Esophagus muscularis mucosa (tissue), 4 donors: ENCODE data around the gene AS3MT. TPM values are rescaled to one million over a fixed set of nuclear protein-coding genes. Genes with fewer than 3 reads are reported as not detected.
A peak's percentile ranks its signal among the peaks of the same experiment; 100 is the strongest.
"Not testable (repeated sequence)": the region's sequence is repeated elsewhere in the genome, so short reads cannot be mapped to it uniquely, and the experiment has no call there.

Experiments
- DNase-seq: peaks from one replicate; pipeline ENCODE4 v3.0.0-alpha.2; 2017; ENCODE audit errors: extremely low spot score
- H3K27ac ChIP-seq, 4 donors: fragments of 200-600 bp; sonication (generic); replicated peaks in 1 of 4; 1 replicate in 3 of 4; 2 replicates in 1 of 4; pipeline ENCODE4 v1.5.1; 2016 to 2019; ENCODE audit warnings: mild to moderate bottlenecking in 1 of 4
- H3K27me3 ChIP-seq, 4 donors: fragments of 200-600 bp; sonication (generic); one replicate each; pipeline versions ENCODE4 v1.5.1 to v1.6.0; 2016 to 2019
- H3K36me3 ChIP-seq, 4 donors: fragments of 200-600 bp; sonication (generic); one replicate each; pipeline ENCODE4 v1.5.1; 2016 to 2019
- H3K4me1 ChIP-seq, 4 donors: fragments of 200-600 bp; sonication (generic); one replicate each; pipeline ENCODE4 v1.5.1; 2016 to 2019
- H3K4me3 ChIP-seq, 4 donors: fragments of 200-600 bp; sonication (generic); 1 replicate in 2 of 4; 2 replicates in 2 of 4; pipeline ENCODE4 v1.5.1; 2016 to 2019; ENCODE audit warnings: mild to moderate bottlenecking in 4 of 4, moderate library complexity in 1 of 4
- H3K9me3 ChIP-seq, 4 donors: fragments of 200-600 bp; sonication (generic); 1 replicate in 3 of 4; 2 replicates in 1 of 4; pipeline ENCODE4 v1.5.1; 2016 to 2019
- EP300 ChIP-seq: sonication (generic); formaldehyde crosslinking; IDR thresholded peaks from one replicate; pipeline ENCODE4 v1.6.1; 2017; ENCODE audit warnings: antibody characterized with exemption
- POLR2A ChIP-seq: fragments of 450-650 bp; IDR thresholded peaks from one replicate; pipeline ENCODE4 v1.6.1; 2017; ENCODE audit warnings: antibody characterized with exemption, moderate library complexity, mild to moderate bottlenecking, low read depth
- POLR2AphosphoS5 ChIP-seq, 2 donors: sonication (generic); formaldehyde crosslinking; IDR thresholded peaks; one replicate each; pipeline ENCODE4 v1.6.1; 2017; ENCODE audit warnings: antibody characterized with exemption in 2 of 2
- WGBS: methylation state at CpG from one replicate; pipeline ENCODE4 v1.1.5; 2018; 5-methylcytosine and 5-hydroxymethylcytosine counted together
- intact Hi-C: fragments of 100-400 bp; cut with DNase I; formaldehyde crosslinking; loops from one replicate; pipeline ENCODE4 v1.15.1; 2023
- total RNA-seq, 4 donors: library from RNA; depleted of rRNA; stranded (reverse); fragments of >200 nt; gene quantifications; one replicate each; pipeline versions ENCODE4 v1.1.0 to v1.2.1, GENCODE V29; 2016
- TF ChIP-seq, protein P1 (sequence below), 3 experiments: fragments of 200-600 bp in 2 of 3; fragments of 450-650 bp in 1 of 3; sonication (generic) in 2 of 3; IDR thresholded peaks; one replicate each; pipeline ENCODE4 v1.5.1; 2017 to 2019; ENCODE audit warnings: antibody characterized with exemption in 3 of 3, mild to moderate bottlenecking in 2 of 3, moderate library complexity in 1 of 3

The AS3MT gene
- total RNA-seq, 4 donors from 2014 or later = 5.1 to 9.3 (median 6.8) TPM

- Histone ChIP-seq H3K9me3 (no peaks in the 10 kb centered on the region), H3K27ac (no peak overlapping the region), H3K4me1 (no peaks in the 10 kb centered on the region), H3K4me3 (no peak overlapping the region), H3K27me3 (no peaks in the 10 kb centered on the region), H3K36me3 (no peaks in the 10 kb centered on the region)
- DNase-seq = no peak
- intact Hi-C loops = no loop called here
- TF ChIP-seq POLR2AphosphoS5 (IDR thresholded peaks at IDR 0.05) (no peak), POLR2A (no peak), EP300 (no peak)
- TF ChIP-seq, protein P1, sequence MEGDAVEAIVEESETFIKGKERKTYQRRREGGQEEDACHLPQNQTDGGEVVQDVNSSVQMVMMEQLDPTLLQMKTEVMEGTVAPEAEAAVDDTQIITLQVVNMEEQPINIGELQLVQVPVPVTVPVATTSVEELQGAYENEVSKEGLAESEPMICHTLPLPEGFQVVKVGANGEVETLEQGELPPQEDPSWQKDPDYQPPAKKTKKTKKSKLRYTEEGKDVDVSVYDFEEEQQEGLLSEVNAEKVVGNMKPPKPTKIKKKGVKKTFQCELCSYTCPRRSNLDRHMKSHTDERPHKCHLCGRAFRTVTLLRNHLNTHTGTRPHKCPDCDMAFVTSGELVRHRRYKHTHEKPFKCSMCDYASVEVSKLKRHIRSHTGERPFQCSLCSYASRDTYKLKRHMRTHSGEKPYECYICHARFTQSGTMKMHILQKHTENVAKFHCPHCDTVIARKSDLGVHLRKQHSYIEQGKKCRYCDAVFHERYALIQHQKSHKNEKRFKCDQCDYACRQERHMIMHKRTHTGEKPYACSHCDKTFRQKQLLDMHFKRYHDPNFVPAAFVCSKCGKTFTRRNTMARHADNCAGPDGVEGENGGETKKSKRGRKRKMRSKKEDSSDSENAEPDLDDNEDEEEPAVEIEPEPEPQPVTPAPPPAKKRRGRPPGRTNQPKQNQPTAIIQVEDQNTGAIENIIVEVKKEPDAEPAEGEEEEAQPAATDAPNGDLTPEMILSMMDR (IDR thresholded peaks at IDR 0.05) = no peak
- 90% methylated on average over 11 of the region's 11 CpGs for WGBS
These were observed 27.4 kb upstream of the AS3MT start for GRCh38 chr10:102841827-102842345.

DNA sequence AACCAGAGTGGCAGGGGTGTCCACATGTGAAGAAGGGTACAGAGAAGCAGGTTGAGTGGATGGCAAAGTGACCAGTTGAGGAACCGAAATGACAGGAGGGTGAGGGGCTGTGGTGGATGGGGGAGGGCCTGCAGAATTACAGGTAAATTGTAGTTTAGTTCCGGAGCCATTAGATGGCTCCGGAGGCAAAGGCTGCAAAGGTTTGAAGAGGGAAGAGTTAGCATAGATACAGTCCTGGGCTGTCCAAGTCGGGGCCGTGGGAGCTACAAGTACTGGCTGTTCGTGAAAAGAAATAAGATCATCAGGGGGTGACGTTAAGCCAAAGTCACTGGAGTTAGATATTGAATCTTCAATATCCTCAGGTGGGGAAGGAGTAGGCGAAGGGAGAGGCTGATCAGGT, 26.1 kb upstream of the AS3MT start:
- H3K27ac ChIP-seq, H3K4me3 ChIP-seq, DNase-seq, H3K9me3 ChIP-seq, H3K4me1 ChIP-seq, H3K27me3 ChIP-seq, H3K36me3 ChIP-seq, intact Hi-C loops: not testable (repeated sequence)
- 66% methylated on average over 8 of the region's 8 CpGs for WGBS

DNA sequence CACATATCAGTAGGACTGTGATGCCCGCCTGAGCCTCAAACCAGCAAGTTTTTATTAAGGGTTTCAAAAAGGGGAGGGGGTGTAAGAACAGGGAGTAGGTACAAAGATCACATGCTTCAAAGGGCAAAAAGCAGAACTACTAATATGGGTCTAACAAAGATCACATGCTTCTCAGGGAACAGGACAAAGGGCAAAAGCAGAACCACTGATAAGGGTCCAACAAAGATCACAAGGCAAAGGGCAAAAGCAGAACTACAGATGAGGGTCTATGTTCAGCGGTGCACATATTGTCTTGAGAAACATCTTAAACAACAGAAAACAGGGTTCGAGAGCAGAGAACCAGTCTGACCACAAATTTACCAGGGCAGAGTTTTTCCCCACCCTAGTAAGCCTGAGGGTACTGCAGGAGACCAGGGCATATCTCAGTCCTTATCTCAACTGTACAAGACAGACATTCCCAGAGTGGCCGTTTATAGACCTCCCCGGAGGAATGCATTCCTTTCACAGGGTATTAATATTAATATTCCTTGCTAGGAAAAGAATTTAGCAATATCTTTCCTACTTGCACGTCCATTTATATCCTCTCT, 25.0 kb upstream of the AS3MT start:
- H3K36me3 ChIP-seq, H3K4me3 ChIP-seq, H3K9me3 ChIP-seq, H3K27ac ChIP-seq, DNase-seq, intact Hi-C loops, H3K4me1 ChIP-seq, H3K27me3 ChIP-seq: not testable (repeated sequence)
- WGBS = 91% methylated on average over 6 of the region's 6 CpGs

DNA sequence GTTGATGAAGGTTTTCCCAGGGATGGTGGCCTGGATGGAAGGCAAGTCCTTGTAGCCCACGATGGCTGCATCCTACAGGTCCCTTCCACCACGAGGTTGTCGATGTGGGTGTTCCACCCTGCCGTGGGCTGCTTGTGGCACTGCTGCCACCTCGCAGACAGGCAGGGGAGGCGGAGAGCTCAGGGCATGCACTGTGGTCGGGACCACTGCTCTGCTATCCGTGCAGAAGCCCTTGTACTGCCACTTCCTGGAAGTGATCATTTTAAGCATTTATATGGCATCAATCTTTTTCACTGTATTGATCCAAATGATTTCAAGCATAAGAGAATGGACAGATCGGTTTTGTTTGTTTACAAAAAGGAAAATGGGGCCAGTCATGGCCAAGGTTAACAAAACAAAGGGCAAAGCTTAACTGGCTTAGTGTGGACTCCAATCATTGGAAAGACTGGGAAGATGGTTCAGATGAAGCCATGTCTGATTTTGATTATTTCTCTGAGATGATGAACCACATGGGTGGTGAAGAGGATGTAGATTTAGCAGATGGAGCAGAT, 23.8 kb upstream of the AS3MT start:
- DNase-seq = no peak
- intact Hi-C loops = no loop called here
- no peaks in the 10 kb centered on the region for H3K27me3 ChIP-seq
- no peaks in the 10 kb centered on the region for H3K36me3 ChIP-seq
- H3K9me3 ChIP-seq = no peaks in the 10 kb centered on the region
- TF ChIP-seq EP300 (no peak), POLR2A (no peak), POLR2AphosphoS5 (IDR thresholded peaks at IDR 0.05) (no peak)
- TF ChIP-seq, protein P1 (IDR thresholded peaks at IDR 0.05) = no peak
- no peaks in the 10 kb centered on the region for H3K4me1 ChIP-seq
- no peak overlapping the region for H3K4me3 ChIP-seq
- 91% methylated on average over 9 of the region's 9 CpGs for WGBS
- no peak overlapping the region for H3K27ac ChIP-seq

GRCh38 chr10:102850025-102850518, 19.2 kb upstream of the AS3MT start:
- no peak for TF ChIP-seq POLR2A
- TF ChIP-seq POLR2AphosphoS5 (IDR thresholded peaks at IDR 0.05) = no peak
- TF ChIP-seq, protein P1 (IDR thresholded peaks at IDR 0.05) = no peak
- TF ChIP-seq EP300 = no peak
- H3K36me3 ChIP-seq = no peaks in the 10 kb centered on the region
- H3K4me1 ChIP-seq = peaks cover 6 to 10% (median 7%) of the 10 kb centered on the region in 4 donors
- no peak for DNase-seq
- intact Hi-C loops = no loop called here
- no peaks in the 10 kb centered on the region for H3K27me3 ChIP-seq
- WGBS = 87% methylated on average over 9 of the region's 9 CpGs
- no peak overlapping the region for H3K4me3 ChIP-seq
- no peaks in the 10 kb centered on the region for H3K9me3 ChIP-seq
- no peak overlapping the region for H3K27ac ChIP-seq

GRCh38 chr10:102853237-102853636, 16.0 kb upstream of the AS3MT start:
- H3K27ac ChIP-seq, H3K9me3 ChIP-seq, H3K36me3 ChIP-seq, intact Hi-C loops, H3K27me3 ChIP-seq, H3K4me3 ChIP-seq, DNase-seq: not testable (repeated sequence)
- H3K4me1 ChIP-seq = peaks cover 18 to 22% (median 19%) of the 10 kb centered on the region in 4 donors
- WGBS = 98% methylated on average over 7 of the region's 7 CpGs

DNA sequence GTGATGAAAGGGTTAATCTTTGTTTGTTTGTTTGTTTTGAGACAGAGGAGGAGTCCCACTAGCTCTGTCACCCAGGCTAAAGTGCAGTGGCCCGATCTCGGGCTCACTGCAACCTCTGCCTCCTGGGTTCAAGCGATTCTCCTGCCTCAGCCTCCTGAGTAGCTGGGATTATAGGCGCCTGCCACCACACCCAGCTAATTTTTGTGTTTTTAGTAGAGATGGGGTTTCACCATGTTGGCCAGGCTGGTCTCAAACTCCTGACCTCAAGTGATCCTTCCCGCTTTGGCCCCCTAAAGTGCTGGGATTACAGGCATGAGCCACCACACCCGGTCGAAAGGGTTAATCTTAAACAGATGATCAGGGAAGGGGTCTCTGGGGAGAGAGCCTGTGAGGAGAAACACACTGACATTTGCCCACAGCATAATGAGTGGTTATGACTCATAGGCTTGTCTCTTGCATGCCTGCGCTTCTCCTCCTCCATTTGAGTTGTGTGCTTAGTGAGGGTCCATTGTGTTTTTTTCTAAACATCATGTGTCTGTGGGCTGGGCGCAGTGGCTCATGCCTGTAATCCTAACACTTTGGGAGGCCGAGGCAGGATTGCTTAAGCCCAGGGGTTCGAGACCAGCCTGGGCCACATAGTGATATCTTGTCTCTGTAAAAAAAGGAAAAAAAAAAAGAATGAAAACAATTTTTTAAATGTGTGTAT, 13.4 kb upstream of the AS3MT start:
- H3K9me3 ChIP-seq, DNase-seq, H3K4me3 ChIP-seq, intact Hi-C loops, H3K27me3 ChIP-seq: not testable (repeated sequence)
- 72% methylated on average over 11 of the region's 11 CpGs for WGBS
- Histone ChIP-seq H3K4me1 (peaks cover 18 to 22% (median 19%) of the 10 kb centered on the region in 4 donors), H3K27ac (peak overlapping the region in 2 of 4 donors; percentile 13 to 29), H3K36me3 (peaks cover 0 to 10% (median 6%) of the 10 kb centered on the region in 4 donors)
